NCI-H2081 (cell line): ENCODE data around the gene ABCG1.

ENCODE experiments used
- DNase-seq, 2 experiments: peaks; one replicate each; lab custom pipeline; 2025; lab: John Stamatoyannopoulos, UW

The ABCG1 gene

DNA sequence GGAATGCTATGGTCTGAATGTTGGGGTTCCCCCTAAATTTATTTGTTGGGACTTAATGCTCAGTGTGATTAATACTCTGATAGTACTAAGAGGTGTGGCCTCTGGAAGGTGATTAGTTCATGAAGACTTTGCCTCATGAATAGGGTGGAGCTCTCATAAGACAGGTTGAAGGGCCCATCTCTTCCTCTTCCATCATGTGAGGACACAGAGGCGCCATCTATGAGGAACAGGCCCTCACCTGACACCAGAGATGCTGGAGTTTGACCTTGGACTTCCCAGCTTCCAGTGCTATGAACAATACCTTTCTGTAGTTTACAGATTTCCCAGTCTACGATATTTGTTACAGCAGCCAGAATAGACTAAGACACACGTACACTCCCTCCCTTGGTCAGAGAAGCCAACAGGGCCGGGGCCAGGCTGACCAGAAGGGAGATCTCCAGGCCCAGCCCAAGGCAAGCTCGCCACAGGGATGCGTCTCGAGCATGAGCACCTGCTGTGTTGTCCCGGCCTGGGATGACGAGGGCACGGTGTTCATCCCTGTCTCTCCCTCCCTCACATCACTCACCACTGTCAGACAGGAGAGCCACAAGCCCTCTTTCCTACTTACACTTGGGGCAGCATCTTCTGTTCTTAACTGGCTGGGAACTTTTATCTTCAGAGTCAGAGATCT is 4.7 kb upstream of the ABCG1 start:
- DNase-seq = no peak

DNA sequence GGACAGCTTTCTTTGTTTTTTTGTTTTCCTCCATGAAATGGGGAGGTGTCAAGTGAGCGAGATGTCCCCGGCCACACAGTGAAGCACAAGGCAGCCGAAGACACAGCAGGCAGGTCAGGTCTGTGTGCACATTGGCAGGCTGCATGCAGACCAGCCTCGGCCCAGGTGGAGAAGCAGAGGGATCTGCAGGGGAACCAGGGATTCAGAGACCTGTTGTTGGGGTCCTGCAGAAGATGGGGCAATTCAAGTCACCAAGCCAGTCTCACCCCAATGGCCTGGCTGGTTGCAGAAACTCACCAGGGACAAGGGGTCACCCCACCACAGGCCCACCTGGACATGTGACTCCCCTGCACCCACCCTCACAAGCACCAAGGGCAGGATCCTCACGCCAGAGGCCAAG is 4.0 kb upstream of the ABCG1 start:
- no peak for DNase-seq

DNA sequence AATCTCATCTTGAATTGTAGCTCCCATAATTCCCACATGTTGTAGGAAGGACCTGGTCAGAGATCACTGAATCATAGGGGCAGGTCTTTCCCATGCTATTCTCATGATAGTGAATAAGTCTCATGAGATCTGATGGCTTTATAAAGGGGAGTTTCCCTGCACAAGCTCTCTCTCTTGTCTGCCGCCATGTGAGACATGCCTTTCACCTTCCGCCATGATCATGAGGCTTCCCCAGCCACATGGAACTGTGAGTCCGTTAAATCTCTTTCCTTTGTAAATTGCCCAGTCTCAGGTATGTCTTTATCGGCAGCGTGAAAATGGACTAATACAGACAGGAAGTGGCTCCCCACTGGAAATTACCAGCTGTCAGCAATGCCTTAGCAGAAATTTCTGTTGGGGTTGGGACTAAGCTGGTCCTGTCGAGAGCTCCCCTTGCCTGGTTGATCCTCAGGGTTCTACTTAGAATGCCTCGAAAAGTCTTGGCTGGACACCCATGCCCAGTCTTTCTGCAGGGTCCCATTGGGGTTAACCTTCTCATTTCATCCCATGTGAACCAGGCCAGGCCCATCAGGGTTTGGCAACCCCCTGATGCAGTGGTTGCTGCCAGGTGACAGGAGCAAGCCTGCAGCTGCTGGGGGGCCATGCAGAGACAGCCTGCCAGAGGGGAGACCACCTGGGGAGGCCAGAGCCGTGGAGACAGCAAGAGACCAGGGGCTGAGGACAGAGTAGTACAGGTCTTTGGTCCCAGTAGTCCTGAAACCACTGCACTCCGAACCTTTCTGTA is 2.8 kb upstream of the ABCG1 start:
- DNase-seq = no peak

DNA sequence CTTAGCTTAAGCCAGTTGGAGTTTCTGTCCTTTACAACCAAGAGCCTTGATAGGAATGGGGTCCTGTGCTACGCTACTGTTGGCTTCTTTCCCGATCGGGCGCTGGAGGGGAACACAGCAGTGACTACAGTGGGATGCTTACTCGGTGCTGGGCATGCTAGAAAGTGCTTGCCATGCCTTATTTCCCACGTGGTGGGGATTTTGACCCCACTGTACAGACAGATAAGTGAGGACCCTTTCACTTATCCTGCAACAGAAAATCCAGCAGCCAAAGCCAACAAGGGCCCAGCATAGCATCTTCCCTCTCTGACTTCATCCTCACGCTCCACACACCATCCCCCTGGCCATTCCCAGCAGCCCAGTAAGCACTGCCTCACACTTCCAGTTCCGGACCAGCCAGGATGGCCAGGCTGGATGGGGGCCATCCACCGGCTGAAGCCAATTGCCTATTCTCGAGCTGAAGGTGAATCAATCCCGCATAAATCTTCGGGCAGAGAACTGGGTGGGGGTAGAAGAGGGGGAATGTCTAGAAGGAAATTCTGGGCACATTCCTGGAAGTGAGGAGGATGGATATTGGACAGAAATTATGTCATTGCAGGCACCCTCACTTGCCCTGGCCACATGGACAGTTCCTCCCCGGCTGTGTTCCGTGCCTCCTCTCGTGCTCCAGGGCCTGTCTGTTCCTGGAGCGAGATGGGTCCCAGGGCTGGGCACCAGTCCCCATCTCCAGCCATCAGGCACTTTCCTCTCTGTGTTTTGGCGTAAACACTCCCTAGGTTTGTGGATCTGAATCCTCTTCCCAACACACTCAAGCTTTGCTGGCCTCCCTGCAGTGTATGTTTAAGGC is 2.0 kb upstream of the ABCG1 start:
- no peak for DNase-seq

DNA sequence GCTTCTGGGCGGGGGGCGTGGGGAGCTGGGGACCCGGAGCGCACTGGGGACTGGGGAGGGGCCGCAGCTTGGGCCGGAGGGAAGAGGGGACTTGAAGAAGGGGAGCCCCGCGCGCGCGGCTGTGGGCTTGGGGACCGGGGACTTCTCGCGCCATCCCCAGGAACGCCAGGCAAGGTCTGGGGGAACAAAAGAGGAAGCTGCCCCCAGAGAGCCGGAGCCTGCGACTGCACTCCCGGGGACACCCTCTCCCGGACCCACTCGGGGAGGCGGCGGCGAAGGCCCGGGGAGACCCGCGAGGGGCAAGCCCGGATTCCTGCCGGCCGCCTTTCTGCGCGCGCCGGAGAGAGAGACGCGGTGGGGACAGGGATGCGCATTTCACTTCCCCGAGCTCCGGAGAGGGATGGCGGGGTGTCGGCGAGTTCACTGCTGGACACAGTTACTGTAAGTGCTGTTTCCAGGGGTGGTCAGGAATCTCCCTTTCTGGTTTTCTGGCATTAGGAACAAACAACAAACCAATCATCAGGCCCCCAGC is 732 bp downstream of the ABCG1 start:
- peak in 1 of 2 experiments; percentile 7 for DNase-seq

DNA sequence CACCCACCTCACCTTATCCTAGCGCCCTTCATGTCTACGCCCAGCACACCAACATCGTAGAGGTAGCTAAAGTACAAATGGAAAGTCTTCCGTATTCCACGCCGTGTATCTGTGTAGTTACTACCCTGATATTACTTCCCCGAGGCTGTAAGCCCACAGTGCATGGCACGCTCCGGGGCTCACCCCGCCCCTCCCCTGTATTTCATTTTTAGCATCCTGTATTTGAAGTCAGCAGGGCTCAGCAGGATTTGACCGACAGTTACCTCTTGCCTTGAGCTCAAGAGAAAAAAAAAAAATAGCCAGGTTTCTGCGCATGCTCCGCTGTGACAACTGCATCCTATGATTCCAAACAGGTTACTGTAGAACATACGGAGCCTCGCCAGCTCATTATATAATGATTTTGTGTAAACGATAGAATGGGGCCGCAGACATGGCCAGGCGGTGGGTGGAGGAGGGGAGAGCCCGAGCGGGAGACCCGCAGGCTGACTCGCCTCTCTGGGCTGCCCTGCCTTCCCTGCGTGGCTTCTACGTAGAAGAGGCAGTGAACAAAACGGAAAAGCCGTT is 1.3 kb downstream of the ABCG1 start:
- DNase-seq = peak; percentile 75 to 79

GRCh38 chr21:42221581-42222345 is 2.8 kb downstream of the ABCG1 start:
- no peak for DNase-seq

DNA sequence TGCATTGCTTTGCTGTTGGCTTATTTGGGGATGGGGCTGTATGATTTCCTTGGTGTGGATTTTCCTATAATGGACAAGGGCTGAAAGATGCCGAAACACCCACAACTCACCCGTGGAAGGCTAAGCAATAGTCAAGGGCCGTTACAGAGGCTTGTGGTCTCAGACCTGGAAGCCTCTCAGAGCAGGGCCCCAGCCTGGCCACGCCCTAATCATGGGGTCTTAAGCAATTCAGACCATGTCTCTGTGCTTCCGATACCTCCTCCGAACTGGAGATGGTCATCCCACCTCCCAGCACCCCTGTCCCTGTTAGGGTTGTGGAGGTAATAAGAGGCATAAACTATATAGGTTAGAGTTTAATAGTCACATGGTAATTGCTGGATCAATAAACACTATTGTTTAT is 3.4 kb downstream of the ABCG1 start:
- no peak for DNase-seq

- DNase-seq = no peak
These were observed 4.0 kb downstream of the ABCG1 start for GRCh38 chr21:42222821-42223390.

DNA sequence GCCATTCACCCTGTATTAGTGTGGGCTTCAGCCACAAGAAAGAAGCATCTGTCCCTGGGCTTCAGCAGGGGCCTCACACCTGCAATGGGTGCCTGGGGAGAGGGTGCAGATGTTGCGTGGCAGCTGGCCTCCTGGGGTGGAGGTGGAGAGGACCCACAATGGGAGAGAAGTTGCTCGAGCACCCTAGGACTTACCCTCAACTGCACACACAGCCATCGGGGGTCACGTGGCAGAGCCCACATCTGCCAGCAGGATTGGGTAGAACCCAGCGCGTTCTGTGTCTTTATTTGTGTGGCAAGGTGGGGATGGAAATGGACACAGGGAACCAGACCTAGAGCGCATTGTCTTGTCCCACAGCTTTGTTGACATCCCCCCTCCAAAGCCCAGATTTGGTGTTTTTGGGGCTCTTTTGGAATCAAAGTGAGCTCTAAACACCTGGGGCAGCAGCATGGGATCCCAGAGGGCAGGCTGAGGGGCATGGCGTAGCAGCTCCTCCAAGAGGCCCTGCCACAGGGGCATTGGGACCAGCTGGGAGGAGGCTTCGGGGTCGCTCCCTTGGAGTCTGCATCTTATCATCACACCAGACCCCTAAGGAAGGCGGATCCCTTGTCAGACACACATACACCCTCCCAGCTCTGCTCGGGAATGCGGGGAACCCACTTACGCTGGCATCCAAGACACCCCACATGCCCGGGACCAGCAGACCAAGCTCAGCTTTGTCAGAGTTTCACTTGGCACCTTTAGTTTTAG is 5.1 kb downstream of the ABCG1 start:
- DNase-seq = no peak

GRCh38 chr21:42225042-42225441 is 6.1 kb downstream of the ABCG1 start:
- no peak for DNase-seq

DNA sequence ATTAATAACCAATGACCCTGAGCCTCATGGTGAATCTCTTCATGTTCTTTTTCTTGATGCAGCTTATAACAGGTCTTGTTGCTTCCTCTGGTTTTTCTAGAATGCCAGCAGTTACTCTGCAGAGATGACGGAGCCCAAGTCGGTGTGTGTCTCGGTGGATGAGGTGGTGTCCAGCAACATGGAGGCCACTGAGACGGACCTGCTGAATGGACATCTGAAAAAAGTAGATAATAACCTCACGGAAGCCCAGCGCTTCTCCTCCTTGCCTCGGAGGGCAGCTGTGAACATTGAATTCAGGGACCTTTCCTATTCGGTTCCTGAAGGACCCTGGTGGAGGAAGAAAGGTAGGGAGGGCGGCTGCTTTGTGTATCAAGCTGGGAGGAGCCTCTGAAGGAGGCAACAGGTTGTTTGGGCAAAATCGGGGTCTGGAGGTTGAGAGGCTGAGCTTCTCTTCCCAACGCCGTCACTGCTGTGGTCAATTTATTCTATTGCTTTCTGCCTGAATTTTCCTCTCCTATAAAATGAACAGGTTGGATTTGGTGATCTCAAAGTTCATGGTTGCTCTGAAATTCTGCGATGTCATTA is 6.7 kb downstream of the ABCG1 start:
- no peak for DNase-seq

DNA sequence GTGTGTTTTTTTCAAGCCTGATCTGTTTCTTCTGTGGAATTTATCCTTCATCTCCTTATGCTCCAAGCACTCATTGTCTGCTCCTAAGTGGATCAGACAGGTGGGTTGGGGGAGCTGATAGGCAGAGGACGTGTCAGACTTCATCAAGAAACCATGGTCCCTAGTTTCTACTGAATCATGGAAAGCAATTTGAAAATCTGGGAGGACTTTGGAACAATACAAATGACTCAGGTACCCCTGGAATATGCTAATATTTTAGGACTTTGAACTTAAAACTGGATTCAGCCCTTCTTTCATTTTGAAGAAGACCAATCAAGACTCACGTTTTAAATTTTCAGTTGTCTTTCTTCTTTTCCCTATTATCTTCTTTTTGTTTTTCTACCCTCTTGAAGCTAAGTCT is 7.7 kb downstream of the ABCG1 start:
- DNase-seq = no peak

GRCh38 chr21:42227909-42228708 is 9.2 kb downstream of the ABCG1 start:
- peak in 1 of 2 experiments; percentile 40 for DNase-seq

DNA sequence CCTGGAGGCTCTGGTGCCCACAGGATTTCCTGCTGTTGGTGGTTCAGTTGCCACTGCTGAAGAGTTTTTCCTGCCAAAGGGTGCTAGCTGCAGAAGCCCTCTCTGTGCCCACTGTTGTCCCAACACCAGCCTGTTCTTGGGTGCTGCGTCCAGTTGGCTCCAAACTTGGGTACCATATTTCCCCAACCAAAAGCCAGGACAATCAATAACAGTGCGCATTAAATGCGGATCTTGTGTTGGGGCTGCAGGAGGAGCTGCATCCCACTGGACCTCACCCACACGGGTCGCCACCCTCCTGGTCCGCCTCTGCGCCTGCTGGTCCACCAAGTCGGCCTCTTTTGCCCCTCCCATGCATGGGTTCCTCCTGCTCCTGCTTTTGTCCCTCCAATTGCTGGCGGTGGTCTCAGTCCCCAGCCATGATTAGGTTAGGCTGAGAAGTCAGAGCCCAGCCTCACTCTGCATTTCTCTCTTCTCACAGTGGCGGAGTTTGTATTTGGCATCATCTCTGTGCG is 9.8 kb downstream of the ABCG1 start:
- DNase-seq = no peak

GRCh38 chr21:42229676-42230075 is 10.7 kb downstream of the ABCG1 start:
- DNase-seq = no peak

GRCh38 chr21:42230178-42230577 is 11.2 kb downstream of the ABCG1 start:
- no peak for DNase-seq

- no peak for DNase-seq
These were observed 11.7 kb downstream of the ABCG1 start for GRCh38 chr21:42230636-42231035.

- DNase-seq = no peak
These were observed 12.8 kb downstream of the ABCG1 start for GRCh38 chr21:42231756-42232155.
